ENCODE data around the gene CPTP. TPM values are rescaled to one million over a fixed set of nuclear protein-coding genes. Genes with fewer than 3 reads are reported as not detected.
A peak's percentile ranks its signal among the peaks of the same experiment; 100 is the strongest.

Gene CPTP
- total RNA-seq, 1 donor = 17.7 TPM

DNA sequence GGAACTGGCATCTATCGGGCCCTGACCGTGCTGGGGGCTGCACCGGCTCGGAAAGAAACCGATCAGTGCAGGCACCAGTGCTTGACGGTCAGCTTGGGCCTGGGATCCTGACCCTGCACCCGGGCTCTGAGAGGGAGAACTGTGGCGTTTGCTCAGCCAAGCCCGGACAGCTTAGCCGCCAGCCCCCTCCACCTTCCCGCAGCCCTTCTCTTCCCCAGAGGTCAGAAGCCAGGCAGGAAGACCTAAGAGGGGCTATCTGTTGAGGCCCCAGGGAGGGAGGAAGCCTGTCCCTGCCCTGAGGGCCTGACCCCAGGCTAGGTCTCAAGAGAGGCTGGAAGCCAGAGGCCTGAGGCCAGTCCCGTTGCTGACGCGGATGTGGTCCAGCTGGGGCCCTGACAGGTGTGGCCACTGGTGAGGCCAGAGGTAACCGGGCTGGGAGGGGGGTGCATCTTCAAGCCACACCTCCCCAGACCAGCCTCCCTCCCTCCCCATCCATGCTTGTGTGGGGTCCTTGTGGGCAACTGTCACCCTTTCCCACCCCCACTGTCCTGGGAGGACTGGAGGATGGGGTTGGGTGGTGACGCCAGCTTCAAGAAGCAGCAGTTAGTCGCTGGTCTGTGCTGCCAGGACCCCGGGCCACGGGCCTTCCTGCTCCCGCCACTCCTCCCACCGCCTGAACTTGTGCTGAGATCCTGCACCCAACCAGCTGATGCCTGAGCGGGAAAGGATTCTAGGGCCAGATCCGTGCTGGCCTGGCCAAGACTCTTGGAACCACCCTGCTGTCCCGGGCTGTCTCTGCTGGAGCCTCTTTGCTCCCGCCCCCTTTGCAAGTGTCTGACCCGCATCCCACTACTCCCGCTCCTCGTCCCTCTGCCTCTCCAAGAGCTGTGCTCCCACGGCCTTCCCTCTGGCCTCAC lies 27.2 kb downstream of the CPTP start:
- peak overlapping the region; percentile 40 for H3K4me3 ChIP-seq (ENCODE audit: low read depth, low read length)
- peak; percentile 62 for DNase-seq (ENCODE audit: low read depth)
- TF ChIP-seq, protein P1, sequence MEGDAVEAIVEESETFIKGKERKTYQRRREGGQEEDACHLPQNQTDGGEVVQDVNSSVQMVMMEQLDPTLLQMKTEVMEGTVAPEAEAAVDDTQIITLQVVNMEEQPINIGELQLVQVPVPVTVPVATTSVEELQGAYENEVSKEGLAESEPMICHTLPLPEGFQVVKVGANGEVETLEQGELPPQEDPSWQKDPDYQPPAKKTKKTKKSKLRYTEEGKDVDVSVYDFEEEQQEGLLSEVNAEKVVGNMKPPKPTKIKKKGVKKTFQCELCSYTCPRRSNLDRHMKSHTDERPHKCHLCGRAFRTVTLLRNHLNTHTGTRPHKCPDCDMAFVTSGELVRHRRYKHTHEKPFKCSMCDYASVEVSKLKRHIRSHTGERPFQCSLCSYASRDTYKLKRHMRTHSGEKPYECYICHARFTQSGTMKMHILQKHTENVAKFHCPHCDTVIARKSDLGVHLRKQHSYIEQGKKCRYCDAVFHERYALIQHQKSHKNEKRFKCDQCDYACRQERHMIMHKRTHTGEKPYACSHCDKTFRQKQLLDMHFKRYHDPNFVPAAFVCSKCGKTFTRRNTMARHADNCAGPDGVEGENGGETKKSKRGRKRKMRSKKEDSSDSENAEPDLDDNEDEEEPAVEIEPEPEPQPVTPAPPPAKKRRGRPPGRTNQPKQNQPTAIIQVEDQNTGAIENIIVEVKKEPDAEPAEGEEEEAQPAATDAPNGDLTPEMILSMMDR (IDR thresholded peaks at IDR 0.05; ENCODE audit: insufficient read depth, low read length) = no peak

DNA sequence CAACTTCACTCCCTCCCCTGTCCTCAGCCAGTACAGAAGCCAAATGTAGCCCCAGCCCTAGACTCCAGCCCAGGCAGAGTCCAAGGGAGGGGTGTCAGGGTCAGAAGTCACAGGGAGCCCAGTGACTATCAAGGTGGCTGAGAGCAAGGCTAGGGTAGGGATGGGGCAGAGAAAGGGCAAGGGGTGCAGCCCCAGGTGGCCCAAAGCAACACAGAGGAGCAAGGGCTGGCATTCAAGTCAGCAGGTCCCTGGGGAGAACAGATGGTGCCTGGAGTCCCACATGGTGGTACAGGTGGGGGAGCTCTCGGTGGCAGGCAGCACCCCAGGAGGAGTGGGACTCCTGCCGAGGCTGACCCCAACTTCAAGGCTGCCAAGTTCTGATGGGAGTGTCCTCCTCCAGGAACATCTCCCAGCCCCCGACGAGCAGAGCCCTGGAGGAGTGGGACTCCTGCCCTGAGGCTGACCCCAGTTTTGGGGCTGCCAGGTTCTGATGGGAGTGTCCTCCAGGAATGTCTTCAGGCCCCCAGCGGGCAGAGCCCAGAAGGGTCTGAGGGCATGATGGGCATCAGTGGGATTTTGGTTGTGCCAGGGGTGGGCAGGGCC lies 28.3 kb downstream of the CPTP start:
- H3K4me3 ChIP-seq (ENCODE audit: low read depth, low read length) = peak overlapping the region; percentile 10
- TF ChIP-seq, protein P1 (IDR thresholded peaks at IDR 0.05; ENCODE audit: insufficient read depth, low read length) = no peak
- no peak for DNase-seq (ENCODE audit: low read depth)

DNA sequence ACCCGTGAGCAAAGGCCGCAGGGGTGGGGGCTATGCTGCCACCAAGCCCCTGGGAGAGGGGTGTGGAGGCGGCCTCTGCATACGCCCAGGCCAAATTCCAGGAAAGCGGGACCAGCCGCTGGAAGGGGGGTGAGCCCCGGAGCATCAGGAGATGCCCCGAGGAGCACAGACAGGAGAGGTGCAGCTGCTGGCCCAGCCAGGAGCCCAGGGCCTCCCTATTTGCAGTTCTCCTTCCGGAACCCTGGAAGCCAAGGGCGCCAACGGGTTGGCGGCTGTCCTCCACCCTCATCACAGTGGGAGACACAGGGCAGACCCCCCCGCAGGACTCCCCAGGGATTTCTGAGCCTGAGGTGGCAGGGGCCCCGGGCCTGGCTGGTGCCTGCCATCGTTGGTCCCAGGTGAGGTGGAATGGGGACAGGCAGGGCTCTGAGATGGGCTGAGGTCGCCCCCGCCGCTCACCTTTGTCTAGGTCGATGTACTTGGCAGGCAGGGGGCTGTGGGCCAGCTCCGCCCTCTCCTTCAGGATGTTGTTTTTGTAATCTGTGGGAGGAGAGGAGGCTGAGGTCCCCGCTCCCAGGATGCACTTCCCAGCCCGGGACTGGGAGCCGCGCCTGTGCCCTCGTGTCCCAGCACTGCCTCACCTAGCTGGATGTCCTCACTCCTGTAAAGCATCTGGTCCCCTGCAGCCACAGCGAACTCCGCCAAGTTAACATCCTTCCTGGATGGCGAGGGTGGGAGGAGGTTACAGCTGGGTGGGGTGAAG lies 29.0 kb downstream of the CPTP start:
- peak overlapping the region; percentile 13 for H3K4me3 ChIP-seq (ENCODE audit: low read depth, low read length)
- no peak for DNase-seq (ENCODE audit: low read depth)
- TF ChIP-seq, protein P1 (IDR thresholded peaks at IDR 0.05; ENCODE audit: insufficient read depth, low read length) = no peak

DNA sequence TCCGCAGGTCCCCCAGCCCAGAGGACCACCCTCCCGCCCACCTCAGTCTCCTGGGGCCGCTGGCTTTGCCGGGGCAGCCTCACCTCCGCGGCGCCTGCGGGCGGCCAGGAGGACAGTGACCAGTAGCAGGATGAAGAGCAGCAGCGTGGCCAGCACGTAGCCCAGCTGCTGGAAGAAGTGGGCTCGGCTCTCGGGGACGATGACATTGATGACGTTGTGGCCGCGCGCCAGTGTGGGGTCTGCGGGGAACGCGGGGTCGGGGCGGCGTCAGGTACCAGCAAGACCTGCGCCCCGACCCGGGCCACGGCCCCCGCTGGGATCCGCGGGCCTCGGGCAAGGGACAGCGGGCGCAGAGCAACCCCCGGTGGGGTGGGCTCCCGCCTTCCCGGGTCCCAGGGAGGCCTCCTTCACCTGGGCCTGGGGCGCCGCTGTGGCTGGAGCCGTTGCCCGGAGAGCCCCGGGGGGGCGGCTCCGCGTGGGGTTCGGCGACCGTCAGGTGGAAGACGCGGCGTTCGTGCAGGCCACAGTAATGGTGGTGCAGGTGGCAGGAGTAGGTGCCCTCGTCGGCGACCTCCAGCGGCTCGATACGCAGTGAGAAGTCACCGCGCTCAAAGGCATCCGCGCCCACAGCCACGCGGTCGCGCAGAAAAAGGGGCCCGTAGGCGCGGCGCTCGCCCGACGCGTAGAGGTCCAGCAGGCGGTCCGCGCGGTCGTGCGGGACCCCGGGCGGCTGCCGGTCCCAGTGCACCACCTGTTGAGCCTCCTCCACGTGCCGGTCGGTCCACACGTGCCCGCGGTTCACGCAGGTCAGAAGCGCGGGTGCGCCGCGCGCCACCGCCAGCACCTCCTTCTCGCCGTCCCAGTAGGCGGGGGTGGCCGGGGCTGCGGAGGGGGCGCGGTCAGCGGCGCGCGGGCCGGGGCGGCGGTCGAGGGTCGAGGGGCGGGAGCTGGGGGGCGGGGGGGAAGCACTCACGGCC lies 30.0 kb downstream of the CPTP start:
- TF ChIP-seq, protein P1 (IDR thresholded peaks at IDR 0.05; ENCODE audit: insufficient read depth, low read length) = no peak
- H3K4me3 ChIP-seq (ENCODE audit: low read depth, low read length) = peak overlapping the region; percentile 88
- DNase-seq (ENCODE audit: low read depth) = no peak

DNA sequence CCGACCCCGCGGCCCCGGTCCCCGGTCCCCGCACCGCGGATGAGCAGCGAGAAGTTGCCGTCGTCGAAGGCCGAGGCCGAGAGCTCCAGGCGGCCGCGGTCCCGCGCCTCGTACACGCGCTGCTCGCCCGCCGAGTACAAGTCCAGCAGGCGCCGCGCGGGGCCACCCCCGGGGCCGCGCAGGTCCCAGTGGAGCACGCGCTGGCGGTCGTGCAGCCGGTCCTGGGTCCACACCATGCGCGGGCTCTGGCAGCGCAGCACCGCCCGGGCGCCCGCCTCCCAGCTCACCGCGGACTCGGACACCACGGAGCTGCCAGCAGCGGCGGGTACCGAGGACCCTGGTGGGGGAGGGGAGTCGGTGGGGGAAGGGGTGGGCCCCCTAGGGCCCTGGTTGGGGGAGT lies 30.8 kb downstream of the CPTP start:
- TF ChIP-seq, protein P1 (IDR thresholded peaks at IDR 0.05; ENCODE audit: insufficient read depth, low read length) = no peak
- peak overlapping the region; percentile 88 for H3K4me3 ChIP-seq (ENCODE audit: low read depth, low read length)
- no peak for DNase-seq (ENCODE audit: low read depth)
